PFSK-1 (cell line): Measurements from ENCODE around the gene CYSLTR2.

Source experiments
- FOXP2 ChIP-seq: optimal IDR thresholded peaks from 2 replicates; pipeline ENCODE3; 2011; ENCODE audit warnings: borderline replicate concordance, control low read depth, inconsistent platforms; ENCODE audit not compliant: insufficient read depth; ENCODE audit errors: extremely low read length, extremely low read depth
- POLR2AphosphoS5 ChIP-seq: IDR thresholded peaks from 2 replicates; pipeline ENCODE4 v1.6.1; 2012; ENCODE audit warnings: low read depth, mild to moderate bottlenecking, control low read depth, low read length, moderate library complexity
- SIN3A ChIP-seq: IDR thresholded peaks from 2 replicates; pipeline ENCODE4 v1.6.1; 2012; ENCODE audit warnings: mild to moderate bottlenecking, low read length, moderate library complexity, borderline replicate concordance; ENCODE audit not compliant: insufficient read depth
- TAF1 ChIP-seq: IDR thresholded peaks from 2 replicates; pipeline ENCODE4 v1.6.1; 2012; ENCODE audit warnings: low read length, control low read depth, borderline replicate concordance; ENCODE audit not compliant: insufficient read depth
- TF ChIP-seq, protein P1 (sequence below), 2 experiments: IDR thresholded peaks; 2 replicates each; pipeline versions ENCODE4 v1.6.1 to v1.8.0; 2011 to 2012; ENCODE audit warnings: low read depth in 2 of 2, low read length in 2 of 2, control low read depth in 1 of 2, inconsistent platforms in 1 of 2, mild to moderate bottlenecking in 1 of 2, moderate library complexity in 1 of 2; ENCODE audit not compliant: insufficient read depth in 1 of 2

- no peak for TF ChIP-seq TAF1
- TF ChIP-seq, protein P1, sequence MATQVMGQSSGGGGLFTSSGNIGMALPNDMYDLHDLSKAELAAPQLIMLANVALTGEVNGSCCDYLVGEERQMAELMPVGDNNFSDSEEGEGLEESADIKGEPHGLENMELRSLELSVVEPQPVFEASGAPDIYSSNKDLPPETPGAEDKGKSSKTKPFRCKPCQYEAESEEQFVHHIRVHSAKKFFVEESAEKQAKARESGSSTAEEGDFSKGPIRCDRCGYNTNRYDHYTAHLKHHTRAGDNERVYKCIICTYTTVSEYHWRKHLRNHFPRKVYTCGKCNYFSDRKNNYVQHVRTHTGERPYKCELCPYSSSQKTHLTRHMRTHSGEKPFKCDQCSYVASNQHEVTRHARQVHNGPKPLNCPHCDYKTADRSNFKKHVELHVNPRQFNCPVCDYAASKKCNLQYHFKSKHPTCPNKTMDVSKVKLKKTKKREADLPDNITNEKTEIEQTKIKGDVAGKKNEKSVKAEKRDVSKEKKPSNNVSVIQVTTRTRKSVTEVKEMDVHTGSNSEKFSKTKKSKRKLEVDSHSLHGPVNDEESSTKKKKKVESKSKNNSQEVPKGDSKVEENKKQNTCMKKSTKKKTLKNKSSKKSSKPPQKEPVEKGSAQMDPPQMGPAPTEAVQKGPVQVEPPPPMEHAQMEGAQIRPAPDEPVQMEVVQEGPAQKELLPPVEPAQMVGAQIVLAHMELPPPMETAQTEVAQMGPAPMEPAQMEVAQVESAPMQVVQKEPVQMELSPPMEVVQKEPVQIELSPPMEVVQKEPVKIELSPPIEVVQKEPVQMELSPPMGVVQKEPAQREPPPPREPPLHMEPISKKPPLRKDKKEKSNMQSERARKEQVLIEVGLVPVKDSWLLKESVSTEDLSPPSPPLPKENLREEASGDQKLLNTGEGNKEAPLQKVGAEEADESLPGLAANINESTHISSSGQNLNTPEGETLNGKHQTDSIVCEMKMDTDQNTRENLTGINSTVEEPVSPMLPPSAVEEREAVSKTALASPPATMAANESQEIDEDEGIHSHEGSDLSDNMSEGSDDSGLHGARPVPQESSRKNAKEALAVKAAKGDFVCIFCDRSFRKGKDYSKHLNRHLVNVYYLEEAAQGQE (IDR thresholded peaks at IDR 0.05; ENCODE audit: insufficient read depth in 1 of 2, low read depth in 2 of 2, low read length in 2 of 2), result no peak
- no peak for TF ChIP-seq POLR2AphosphoS5
- no peak for TF ChIP-seq SIN3A
- no peak for TF ChIP-seq FOXP2
Measured at GRCh38 chr13:48636550-48636949, 17.2 kb upstream of the CYSLTR2 start.
